Measurements from ENCODE around the gene CDC42BPA. TPM values are rescaled to one million over a fixed set of nuclear protein-coding genes. Genes with fewer than 3 reads are reported as not detected.

The CDC42BPA gene
- total RNA-seq, 1 donor from 2014 or later, result 40.3 TPM

DNA sequence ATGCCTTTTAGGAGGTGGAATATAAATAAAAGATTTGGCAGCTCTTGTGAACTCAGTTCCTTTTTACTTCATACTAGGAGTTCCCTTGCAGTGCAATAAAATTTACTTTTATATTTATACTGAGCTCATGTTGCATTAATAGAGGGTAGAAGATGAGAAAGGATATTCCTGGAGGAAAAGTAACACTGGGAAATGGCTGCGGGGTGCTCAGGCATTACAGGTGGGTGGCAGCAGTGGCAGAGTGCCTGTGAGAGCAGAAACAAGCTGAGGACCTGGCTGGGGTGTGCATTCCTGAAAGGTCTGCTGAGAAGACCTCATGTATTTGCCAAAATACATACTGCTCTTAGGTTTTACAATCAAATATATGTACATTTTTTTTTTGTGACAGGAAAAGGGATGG, 251.3 kb downstream of the CDC42BPA start:
- Histone ChIP-seq H3K4me3 (no peak overlapping the region), H3K27ac (no peak overlapping the region), H3K4me1 (no peaks in the 10 kb centered on the region), H3K9me3 (no peaks in the 10 kb centered on the region), H3K27me3 (ENCODE audit: low read depth) (no peaks in the 10 kb centered on the region), H3K36me3 (peaks cover 9% of the 10 kb centered on the region)
- DNase-seq (no peak), ATAC-seq (no peak)
- intact Hi-C loops (cut with DNase I), result no loop called here
- TF ChIP-seq, protein P1, sequence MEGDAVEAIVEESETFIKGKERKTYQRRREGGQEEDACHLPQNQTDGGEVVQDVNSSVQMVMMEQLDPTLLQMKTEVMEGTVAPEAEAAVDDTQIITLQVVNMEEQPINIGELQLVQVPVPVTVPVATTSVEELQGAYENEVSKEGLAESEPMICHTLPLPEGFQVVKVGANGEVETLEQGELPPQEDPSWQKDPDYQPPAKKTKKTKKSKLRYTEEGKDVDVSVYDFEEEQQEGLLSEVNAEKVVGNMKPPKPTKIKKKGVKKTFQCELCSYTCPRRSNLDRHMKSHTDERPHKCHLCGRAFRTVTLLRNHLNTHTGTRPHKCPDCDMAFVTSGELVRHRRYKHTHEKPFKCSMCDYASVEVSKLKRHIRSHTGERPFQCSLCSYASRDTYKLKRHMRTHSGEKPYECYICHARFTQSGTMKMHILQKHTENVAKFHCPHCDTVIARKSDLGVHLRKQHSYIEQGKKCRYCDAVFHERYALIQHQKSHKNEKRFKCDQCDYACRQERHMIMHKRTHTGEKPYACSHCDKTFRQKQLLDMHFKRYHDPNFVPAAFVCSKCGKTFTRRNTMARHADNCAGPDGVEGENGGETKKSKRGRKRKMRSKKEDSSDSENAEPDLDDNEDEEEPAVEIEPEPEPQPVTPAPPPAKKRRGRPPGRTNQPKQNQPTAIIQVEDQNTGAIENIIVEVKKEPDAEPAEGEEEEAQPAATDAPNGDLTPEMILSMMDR (IDR thresholded peaks at IDR 0.05), result no peak

DNA sequence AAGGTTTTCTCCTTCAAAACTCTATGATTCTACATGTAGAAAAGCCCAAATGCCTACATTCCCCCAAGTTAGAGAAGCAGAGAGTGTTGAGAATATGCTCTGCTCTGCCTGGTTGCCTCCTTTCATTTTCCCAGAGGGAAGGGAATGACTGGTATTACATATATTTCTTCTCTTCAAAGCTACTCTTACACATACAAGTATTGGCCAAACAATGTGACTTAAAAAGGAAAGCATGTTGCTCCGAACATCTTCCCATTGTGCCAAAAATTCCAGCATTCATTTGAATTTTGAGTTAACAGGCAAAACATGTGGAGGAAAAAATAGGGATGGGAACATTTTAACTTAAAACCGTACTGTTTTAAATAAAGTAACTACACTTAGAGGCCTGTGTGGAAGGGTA, 253.0 kb downstream of the CDC42BPA start:
- DNase-seq, result no peak
- no peaks in the 10 kb centered on the region for H3K9me3 ChIP-seq
- H3K4me1 ChIP-seq, result no peaks in the 10 kb centered on the region
- ATAC-seq, result no peak
- intact Hi-C loops (cut with DNase I), result no loop called here
- H3K36me3 ChIP-seq, result no peaks in the 10 kb centered on the region
- no peak overlapping the region for H3K27ac ChIP-seq
- TF ChIP-seq, protein P1 (IDR thresholded peaks at IDR 0.05), result no peak
- H3K4me3 ChIP-seq, result no peak overlapping the region
- no peaks in the 10 kb centered on the region for H3K27me3 ChIP-seq (ENCODE audit: low read depth)

DNA sequence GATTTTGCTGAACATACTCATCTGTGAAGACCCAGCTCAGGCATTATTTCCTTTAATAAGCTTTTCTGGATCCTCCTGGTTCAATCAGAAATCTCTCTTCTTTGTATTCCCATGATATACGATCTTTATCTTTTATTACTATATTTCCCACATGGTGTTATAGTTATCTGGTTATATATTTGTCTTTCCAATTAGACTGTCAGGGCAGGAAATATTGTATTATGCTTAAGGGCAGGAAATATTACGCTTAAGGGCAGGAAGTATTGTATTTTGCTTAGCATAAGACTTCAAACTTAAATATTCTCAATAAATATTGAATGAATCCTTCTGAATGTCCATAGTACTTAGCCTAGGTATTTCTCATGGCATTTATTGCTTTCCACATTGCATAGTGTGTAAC, 256.0 kb downstream of the CDC42BPA start:
- ATAC-seq, result no peak
- no peak overlapping the region for H3K27ac ChIP-seq
- no peak overlapping the region for H3K4me3 ChIP-seq
- no peaks in the 10 kb centered on the region for H3K36me3 ChIP-seq
- DNase-seq, result no peak
- H3K4me1 ChIP-seq, result no peaks in the 10 kb centered on the region
- TF ChIP-seq, protein P1 (IDR thresholded peaks at IDR 0.05), result no peak
- H3K27me3 ChIP-seq (ENCODE audit: low read depth), result no peaks in the 10 kb centered on the region
- intact Hi-C loops (cut with DNase I), result no loop called here
- H3K9me3 ChIP-seq, result no peaks in the 10 kb centered on the region

DNA sequence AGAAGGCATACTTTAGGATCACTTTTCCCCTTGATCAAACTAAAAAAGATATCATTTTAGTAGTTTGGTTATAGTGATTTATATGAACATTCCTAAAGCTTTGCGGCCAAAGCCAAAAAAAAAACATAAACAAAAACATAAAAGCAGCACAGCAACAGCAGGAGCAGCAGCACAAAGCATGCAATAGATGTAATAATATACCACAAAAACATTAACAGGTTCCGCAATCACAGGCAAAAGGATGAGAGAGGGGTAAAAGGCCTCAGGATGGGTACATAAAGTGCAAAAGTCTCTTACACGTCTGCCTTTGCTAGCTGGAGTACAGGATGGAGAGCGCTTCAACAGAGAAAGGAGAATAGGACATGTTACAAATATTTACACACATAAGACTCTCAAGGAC, 259.2 kb downstream of the CDC42BPA start:
- no peak for ATAC-seq

DNA sequence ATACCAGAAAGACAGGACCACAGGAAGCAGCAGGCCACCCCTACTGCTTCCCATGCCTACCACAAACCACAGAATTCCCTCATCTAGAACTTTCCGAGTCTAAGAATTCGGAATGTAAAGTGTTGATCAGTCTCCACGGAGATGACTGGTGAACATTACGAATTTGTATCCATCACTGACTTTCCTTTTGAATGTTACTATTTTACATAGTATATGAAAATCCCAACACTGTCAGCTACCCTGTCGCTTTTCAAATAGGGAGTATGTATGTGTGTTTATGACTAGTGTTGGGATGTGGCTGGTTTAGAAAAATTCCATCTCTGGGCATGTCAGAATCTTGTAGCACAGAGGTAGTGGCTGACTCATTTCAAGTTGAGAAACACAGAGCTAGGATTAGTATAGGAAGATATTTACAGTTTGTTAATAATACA, 260.0 kb downstream of the CDC42BPA start:
- Histone ChIP-seq H3K27me3 (ENCODE audit: low read depth) (no peaks in the 10 kb centered on the region), H3K4me1 (no peaks in the 10 kb centered on the region), H3K4me3 (no peak overlapping the region), H3K36me3 (no peaks in the 10 kb centered on the region), H3K27ac (no peak overlapping the region), H3K9me3 (no peaks in the 10 kb centered on the region)
- TF ChIP-seq, protein P1 (IDR thresholded peaks at IDR 0.05), result no peak
- intact Hi-C loops (cut with DNase I), result no loop called here
- no peak for DNase-seq
- no peak for ATAC-seq

More for the DNA sequence above, 259.2 kb downstream of the CDC42BPA start:
- H3K9me3 ChIP-seq, result no peaks in the 10 kb centered on the region
- H3K27ac ChIP-seq, result no peak overlapping the region
- intact Hi-C loops (cut with DNase I), result no loop called here
- DNase-seq, result no peak
- TF ChIP-seq, protein P1 (IDR thresholded peaks at IDR 0.05), result no peak
- H3K36me3 ChIP-seq, result no peaks in the 10 kb centered on the region
- H3K27me3 ChIP-seq (ENCODE audit: low read depth), result no peaks in the 10 kb centered on the region
- no peak overlapping the region for H3K4me3 ChIP-seq
- H3K4me1 ChIP-seq, result no peaks in the 10 kb centered on the region

DNA sequence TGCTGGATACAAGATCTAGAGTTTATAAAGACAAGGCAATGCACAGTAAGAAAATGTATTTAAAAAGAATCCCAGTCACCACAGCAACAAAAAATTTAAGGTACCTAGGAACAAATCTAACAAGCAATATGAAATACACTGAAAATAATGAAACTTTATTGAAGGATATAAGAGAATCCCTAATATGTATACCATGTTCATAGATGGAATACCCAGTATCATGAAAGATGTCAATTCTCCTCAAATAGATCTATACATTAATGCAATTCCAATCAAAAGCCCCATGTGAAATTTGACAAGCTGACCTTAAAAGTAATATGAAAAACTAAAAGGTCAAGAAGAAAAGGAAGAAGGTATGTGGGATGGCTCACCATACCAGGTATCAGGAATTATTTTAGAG, 269.0 kb downstream of the CDC42BPA start:
- no peaks in the 10 kb centered on the region for H3K9me3 ChIP-seq
- DNase-seq (no peak), ATAC-seq (no peak)
- no peak overlapping the region for H3K4me3 ChIP-seq
- intact Hi-C loops (cut with DNase I), result no loop called here
- no peaks in the 10 kb centered on the region for H3K27me3 ChIP-seq (ENCODE audit: low read depth)
- H3K36me3 ChIP-seq, result no peaks in the 10 kb centered on the region
- TF ChIP-seq, protein P1 (IDR thresholded peaks at IDR 0.05), result no peak
- no peaks in the 10 kb centered on the region for H3K4me1 ChIP-seq
- H3K27ac ChIP-seq, result no peak overlapping the region
